NCI-H187 (cell line): ENCODE data around the gene LAPTM5.
"Not testable (repeated sequence)": the region's sequence is repeated elsewhere in the genome, so short reads cannot be mapped to it uniquely, and the experiment has no call there.

Source experiments
- DNase-seq, 2 experiments: peaks; one replicate each; lab custom pipeline; 2025; lab: John Stamatoyannopoulos, UW

LAPTM5 gene

GRCh38 chr1:30770150-30770549 lies 12.6 kb upstream of the LAPTM5 start:
- no peak for DNase-seq

DNA sequence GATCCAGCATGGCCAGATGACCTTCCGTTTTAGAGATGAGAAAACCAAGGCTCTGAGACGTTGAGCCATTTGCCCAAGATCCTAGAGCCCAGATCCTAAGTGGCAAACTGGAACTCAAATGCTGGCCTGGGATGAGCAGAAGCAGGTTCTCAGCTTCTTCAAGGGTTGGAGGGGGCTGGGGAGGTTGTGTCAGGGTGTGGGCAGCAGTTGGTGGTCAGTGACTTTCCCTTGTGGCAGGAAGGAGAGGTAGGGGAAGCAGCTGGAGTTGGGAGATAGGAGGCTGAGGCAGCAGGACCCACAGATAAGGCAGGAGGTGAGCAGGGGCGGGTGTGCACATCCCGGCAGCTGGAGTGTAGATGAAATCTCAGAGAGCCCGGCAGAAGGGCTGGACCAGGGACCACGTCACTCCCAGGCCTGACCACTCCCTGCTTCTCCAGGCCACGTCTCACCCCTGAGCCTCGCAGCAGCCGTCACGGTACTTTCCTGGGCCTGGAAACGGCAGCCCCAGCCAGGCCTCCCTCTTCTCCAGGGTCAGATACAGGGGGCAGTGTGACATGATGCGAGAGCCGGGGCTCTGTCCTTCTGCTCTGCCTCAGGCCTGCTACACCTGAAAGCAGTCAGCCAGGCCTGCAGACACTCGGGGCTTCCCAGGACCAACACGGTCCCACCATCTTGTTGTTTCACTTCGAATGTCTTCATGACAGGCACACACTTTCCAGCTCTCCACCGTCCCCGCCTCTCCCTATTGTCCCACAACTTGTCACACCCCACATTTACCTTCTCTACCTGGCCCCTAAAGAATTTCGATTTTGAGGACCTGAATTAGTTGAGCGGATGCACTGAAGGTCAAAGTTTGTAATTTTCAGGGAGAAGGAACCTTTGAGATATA lies 11.5 kb upstream of the LAPTM5 start:
- DNase-seq: no peak

- no peak for DNase-seq
These were observed 10.7 kb upstream of the LAPTM5 start for GRCh38 chr1:30768159-30768829.

DNA sequence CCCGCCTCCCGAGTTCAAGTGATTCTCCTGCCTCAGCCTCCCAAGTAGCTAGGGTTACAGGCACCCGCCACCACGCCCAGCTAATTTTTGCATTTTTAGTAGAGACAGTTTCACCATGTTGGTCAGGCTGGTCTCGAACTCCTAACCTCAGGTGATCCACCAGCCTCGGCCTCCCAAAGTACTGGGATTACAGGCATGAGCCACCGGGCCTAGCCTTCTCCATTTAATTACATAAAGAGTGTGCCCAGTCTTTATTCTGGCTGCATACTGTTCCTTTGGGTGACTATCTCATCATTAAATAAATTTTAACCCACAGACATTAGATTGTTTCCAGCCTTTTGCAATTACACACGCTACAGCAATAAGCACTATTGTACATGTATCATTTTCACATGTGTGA lies 9.4 kb upstream of the LAPTM5 start:
- DNase-seq: not testable (repeated sequence)

DNA sequence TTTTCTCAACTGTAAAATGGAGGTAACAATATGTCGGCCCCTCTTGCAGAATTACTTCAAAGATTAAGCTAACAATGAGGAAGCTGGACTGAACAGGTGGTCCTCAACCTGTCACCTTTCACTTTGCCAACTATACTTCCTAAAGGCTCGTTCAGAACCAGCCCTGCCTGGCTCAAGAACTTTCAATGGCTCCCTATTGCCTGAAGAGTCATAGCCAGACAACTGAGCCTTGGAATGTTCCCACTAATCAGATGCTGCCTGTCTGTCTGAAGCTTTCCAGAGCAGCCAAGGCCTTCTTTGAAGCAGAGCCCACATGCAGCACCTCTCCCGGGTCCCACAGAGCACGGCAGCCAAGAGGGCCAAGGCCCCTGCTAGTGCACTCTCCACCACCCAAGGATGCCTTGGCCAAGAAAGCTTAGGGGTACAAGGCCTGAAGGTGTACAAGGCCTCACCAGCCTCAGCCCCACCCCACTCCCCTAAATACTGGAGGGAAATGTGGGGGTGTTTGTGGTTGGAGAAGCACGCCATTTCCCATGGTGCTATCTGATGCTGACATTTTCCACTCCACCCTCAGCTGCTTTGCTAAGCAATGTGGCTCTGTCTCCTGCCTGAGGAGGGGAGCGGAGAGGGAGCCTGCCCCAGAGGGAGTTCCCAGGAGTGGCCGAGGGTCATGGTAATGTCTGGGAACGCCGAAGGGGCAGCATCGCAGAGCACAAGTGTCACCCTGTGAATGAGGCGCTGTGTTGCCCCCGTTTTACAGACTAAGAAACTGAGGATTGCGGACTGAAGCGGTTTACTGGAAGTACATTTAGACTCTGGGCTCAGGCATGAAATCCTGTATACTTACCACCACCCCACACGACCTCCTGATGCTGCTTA lies 8.2 kb upstream of the LAPTM5 start:
- no peak for DNase-seq

DNA sequence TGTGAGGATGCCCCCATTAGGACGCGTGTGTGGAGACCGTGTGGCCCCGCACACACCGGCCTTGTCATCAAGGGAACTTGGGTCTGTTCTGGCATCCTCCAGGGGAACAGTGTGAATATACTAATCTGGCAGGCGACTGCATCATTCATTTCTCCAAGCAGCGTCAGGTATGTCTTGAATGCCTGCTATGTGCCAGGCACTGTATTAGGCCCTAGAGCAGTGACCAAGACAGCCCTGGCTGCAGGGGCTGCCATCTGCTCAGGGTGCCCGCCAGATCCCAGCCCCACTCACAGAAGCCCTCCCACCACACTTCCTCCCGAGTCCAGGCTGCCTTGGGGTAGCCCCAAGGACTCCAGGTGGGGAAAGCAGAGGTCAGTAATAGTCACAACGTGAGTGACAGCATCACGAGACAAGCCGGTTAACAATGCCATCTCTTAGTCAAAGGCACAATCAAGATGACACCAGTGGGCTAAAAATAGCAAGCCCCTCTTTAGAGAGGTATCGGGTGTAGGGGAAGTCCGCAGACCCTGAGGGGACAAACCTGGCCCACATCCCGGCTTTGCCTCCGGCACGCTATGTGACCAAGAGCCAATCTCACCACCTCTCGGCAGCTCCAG lies 7.5 kb upstream of the LAPTM5 start:
- DNase-seq: no peak

DNA sequence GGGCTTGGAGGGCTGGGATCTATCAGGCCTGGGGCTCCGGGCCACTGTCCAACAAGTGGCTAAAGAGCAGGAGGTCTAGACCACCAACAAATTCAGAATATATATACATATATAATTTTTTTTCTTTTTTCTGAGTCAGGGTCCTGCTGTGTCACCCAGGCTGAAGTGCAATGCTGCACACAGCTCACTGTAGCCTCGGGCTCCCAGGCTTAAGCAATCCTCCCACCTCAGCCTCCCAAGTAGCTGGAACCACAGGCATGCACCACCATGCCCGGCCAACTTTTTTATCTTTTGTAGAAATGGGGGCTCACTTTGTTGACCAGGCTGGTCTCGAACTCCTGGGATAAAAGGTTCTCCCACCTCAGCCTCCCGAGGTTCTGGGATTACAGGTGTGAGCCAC lies 6.8 kb upstream of the LAPTM5 start:
- DNase-seq: no peak

DNA sequence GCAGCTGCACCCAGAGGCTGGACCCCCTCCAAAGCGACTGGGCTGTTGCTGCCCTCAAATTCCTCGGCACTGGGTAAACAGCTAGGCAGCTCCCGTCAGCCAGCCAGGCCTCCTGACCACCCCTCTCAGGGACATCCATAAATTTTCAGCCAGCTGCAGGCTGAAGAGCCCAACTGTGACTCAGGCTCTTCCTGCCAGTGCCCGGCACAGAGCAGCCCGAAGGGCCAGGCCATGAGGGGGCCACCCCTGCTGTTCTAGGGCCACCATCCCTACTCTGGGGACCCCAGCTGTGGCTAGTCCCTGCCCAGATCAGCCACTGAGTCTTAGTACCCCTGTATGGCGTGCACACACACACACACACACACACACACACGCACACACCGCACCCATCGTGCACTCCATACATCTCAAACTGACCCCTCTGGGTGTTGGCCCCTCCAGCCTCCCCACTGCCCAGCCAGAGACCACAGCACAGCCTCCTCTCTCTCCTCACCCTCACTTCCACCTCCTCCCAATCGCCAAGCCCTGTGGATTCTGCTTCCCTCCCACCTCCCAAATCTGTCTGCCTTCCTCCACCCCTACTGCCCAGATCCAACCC lies 6.2 kb upstream of the LAPTM5 start:
- DNase-seq: no peak

DNA sequence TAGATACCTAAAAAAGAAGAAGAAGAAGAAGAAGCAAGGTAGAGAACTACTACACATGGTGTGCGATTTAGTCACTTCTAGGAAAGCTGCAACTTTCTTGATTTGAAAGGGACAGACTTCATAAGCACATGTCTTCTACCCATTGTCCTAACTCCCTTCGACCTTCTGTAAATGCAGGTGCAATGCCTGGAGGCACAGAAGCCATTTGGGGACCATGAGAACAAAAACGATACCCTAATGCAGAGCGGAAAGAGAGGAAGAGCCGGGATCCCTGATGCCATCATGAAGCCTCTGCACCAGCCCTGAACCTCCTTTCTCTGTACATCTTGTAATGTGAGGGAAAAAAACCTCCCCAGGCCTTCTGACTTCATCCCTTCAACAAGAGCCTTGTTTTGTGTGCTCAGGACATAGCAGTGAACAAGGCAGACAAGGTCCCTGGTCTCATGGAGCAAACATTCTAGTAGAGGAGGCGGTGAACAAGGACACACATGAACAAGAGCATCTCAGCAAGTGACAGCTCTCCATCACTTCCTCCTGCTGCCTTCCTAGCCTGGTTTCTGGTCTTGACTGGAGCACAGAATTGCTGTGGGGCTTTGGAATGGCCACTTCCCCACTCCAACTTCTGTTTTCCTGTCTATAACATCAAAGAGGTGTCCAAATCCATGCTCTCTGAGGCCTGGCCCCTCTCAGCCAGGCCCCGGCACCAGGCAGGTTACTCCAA lies 5.5 kb upstream of the LAPTM5 start:
- DNase-seq: no peak

- no peak for DNase-seq
These were observed 4.8 kb upstream of the LAPTM5 start for GRCh38 chr1:30762152-30762929.

DNA sequence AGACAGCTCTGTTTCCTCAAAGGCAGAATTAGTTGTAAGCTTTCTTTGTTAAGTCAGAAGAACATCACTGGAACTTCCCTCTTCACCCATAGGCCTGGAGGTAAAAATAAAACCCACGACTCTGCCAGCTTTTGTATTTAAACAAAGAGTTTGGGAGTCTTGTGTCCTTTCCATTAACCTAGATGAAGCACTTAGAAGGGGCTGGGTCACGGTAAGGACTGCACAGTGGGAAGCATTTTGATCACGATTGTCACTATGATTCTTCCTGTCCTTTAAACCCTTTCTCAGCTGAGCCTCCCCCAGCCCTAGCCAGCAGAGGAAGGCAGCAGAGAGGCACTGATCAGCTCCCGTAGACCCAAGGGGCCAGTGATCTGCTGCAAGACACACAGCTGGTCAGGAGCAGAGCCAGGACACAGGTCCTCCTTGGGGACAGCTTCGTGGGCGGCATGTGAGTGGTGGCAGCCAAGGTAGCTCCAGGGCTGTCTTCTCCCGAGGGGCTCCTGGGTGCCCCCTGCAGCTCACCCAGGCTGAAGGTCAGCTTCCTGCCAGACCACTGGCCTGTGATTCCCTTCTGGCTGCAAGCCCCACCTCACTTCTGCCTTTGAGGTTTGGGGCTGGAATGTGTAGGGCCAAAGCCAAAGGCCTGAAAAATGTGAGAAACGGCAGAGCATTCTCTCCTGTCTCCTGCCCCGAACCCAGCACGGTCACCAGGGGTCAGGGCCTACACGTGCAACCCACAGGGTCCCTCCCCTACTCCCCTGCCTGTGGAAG lies 4.0 kb upstream of the LAPTM5 start:
- DNase-seq: no peak

DNA sequence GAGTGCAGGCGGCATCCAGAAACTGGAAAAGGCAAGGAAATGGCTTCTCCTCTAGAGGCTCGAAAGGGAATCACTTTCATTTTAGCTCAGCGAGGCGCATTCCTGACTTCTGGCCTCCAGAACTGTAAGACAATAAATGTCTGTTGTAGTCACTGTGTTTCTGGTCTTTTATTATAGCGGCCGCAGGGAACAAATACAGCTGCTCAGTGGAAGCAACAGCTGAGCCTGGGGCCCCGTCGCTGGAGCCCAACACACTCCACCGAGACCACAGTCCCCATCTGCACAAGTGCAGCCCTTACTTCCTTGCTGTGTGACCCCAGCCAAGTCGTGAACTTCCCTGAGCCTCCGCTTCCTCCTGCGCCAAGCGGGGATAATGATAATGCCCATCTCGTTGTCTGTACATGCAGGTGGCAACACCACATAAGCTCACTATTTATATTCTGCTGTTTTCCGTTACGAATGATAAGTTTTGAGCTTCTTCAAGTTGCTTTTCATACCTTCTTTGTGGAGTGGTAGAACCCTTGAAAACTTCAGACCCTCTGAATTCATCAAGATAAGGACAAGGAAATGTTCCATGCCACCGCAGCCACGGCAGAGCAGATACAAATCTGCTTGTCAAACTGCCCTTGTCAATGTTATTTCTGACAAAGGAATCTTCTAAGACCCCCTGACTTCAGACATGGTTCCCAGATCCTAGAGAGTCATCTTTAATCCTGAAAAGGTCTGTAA lies 3.2 kb upstream of the LAPTM5 start:
- DNase-seq: no peak

DNA sequence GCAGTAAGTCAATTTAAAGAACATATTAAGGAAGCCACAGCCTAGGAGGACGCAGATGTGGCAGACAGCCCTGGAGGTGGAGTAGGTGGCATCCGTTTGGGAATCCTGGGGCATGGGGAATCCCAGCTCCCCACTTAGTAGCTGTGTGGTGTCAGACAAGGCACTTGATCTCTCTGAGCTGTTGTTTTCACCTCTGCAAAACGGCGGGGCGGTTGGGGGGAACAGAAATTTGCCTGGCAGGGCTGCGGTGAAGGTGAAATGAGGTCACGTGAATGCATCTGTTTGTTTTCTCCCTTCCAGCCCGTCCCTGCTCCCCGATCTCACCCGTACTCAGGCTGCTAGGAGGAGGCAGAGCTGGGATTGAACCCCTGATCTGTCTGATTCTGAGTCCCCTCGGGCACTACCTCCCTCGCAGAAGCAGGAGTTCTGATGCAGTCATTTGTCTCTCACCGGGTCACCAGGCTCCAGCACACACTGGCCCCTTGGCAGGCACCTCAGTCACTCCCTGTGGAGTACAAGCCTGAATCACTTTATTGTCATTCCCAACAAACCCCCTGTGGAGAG lies 2.2 kb upstream of the LAPTM5 start:
- DNase-seq: no peak

DNA sequence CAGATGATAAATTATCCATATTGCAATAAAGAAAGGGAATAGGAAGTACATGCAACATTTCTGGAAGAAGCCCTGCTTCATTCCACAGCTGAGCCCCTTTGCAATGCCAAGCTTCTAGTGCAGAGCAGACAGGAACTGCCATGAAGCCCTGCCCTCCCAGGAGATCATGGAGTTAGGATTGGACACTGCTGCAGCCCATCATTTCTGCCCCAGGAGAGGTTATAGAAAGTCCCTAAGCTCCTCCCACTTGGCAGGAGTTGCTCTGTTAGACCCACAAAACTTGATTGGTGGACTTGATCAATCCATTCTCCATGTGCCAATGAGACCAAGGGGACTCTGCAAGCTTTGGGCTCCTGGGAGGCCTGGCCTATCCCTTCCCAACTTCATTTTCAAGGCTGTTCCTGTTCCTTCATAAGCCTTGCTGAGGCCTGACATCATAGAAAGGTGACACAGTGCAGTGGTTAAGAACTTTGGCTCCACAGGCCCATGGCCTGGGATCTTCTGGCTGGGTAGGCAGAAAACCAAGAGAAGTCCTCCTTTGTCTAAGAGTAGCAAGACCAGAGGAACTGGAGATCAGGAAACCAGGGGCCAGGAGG lies 1.3 kb upstream of the LAPTM5 start:
- DNase-seq: no peak

DNA sequence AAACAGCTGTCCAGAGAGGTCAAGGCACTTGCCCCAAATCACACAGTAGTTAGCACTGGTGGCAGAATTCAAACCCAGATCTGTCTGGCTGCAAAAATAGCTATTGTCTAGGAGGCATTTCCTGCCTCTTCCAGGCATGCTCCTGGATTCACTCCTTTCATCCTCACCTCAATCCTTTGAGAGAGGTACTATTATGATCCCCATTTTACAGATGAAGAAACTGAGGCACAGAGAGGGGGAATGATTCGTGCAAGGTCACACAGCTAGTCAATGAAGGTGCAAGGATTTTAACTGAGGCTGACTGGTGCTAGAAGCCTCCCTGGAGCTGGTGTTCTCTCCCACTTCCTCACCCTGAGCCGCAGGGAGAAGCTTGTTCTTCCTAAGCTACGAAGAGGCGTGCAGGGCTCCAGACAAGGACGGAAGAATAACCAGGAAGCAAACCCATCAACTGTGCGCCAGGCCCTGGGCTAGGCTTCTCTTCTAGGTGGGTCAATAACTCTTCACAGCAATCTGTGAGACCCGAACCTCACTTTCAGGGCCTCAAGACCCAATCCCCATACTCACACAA lies 631 bp upstream of the LAPTM5 start:
- DNase-seq: no peak

GRCh38 chr1:30756545-30757351 lies 826 bp downstream of the LAPTM5 start:
- no peak for DNase-seq

- no peak for DNase-seq
These were observed 1.4 kb downstream of the LAPTM5 start for GRCh38 chr1:30756206-30756544.
